GM18861 (cell line): Measurements from ENCODE around the gene ODAD4.
A peak's percentile ranks its signal among the peaks of the same experiment; 100 is the strongest.

Experiments used
- ATAC-seq: cut with Tn5 transposase; IDR thresholded peaks from one replicate; pipeline ENCODE4 v1.9.1; 2021; ENCODE audit not compliant: unreplicated experiment

The ODAD4 gene

GRCh38 chr17:41930009-41930832 lies at the start of gene ODAD4:
TSS of gene ODAD4 (plus strand) at chr17:41930617. CDS start at chr17:41930724, 107 bp downstream.
- peak; percentile 85 for ATAC-seq

GRCh38 chr17:41882756-41883155 lies 47.7 kb upstream of the ODAD4 start:
- ATAC-seq = no peak

GRCh38 chr17:41885733-41886132 lies 44.7 kb upstream of the ODAD4 start:
- ATAC-seq = no peak

- no peak for ATAC-seq
These were observed 42.0 kb upstream of the ODAD4 start for GRCh38 chr17:41888332-41888965.

GRCh38 chr17:41891135-41892020 lies 39.0 kb upstream of the ODAD4 start:
- ATAC-seq = no peak

GRCh38 chr17:41892021-41892376 lies 38.4 kb upstream of the ODAD4 start:
- no peak for ATAC-seq

GRCh38 chr17:41893384-41893783 lies 37.0 kb upstream of the ODAD4 start:
- ATAC-seq = no peak

GRCh38 chr17:41894791-41895331 lies 35.6 kb upstream of the ODAD4 start:
- ATAC-seq = no peak

GRCh38 chr17:41895617-41896016 lies 34.8 kb upstream of the ODAD4 start:
- no peak for ATAC-seq

GRCh38 chr17:41896726-41897125 lies 33.7 kb upstream of the ODAD4 start:
- no peak for ATAC-seq

- no peak for ATAC-seq
These were observed 28.8 kb upstream of the ODAD4 start for GRCh38 chr17:41901646-41902045.

GRCh38 chr17:41904242-41904841 lies 26.1 kb upstream of the ODAD4 start:
- no peak for ATAC-seq

- no peak for ATAC-seq
These were observed 25.2 kb upstream of the ODAD4 start for GRCh38 chr17:41905172-41905571.

- ATAC-seq = no peak
These were observed 23.8 kb upstream of the ODAD4 start for GRCh38 chr17:41906465-41907184.

- no peak for ATAC-seq
These were observed 23.2 kb upstream of the ODAD4 start for GRCh38 chr17:41907185-41907556.

- ATAC-seq = no peak
These were observed 22.5 kb upstream of the ODAD4 start for GRCh38 chr17:41907633-41908539.

GRCh38 chr17:41909088-41909487 lies 21.3 kb upstream of the ODAD4 start:
- no peak for ATAC-seq

- ATAC-seq = no peak
These were observed 19.6 kb upstream of the ODAD4 start for GRCh38 chr17:41910701-41911391.

- no peak for ATAC-seq
These were observed 17.5 kb upstream of the ODAD4 start for GRCh38 chr17:41912925-41913324.
